GM19240 (cell line): ENCODE data around the gene HPGDS.

ENCODE experiments used
- DNase-seq: peaks from one replicate; pipeline ENCODE4 v3.0.0; 2011; ENCODE audit warnings: low spot score; ENCODE audit not compliant: insufficient read length

HPGDS gene

GRCh38 chr4:94256144-94256783 is 86.4 kb downstream of the HPGDS start:
- DNase-seq: no peak

- DNase-seq: no peak
Observed at GRCh38 chr4:94253036-94253435, 89.6 kb downstream of the HPGDS start.

GRCh38 chr4:94251094-94251493 is 91.5 kb downstream of the HPGDS start:
- DNase-seq: no peak
